ENCODE data around the gene VWA8. TPM values are rescaled to one million over a fixed set of nuclear protein-coding genes. Genes with fewer than 3 reads are reported as not detected.

The VWA8 gene
- polyA plus RNA-seq, 1 experiment, result 12.4 TPM

- CTCF ChIA-PET, result no interaction called here
- Histone ChIP-seq H3K27ac (ENCODE audit: low read depth, low read length) (no peak overlapping the region), H3K9me3 (ENCODE audit: control insufficient read depth, insufficient read depth, low read length) (no peaks in the 10 kb centered on the region), H3K4me3 (ENCODE audit: low read depth, low read length) (no peak overlapping the region), H3K27me3 (ENCODE audit: control insufficient read depth, insufficient read depth, low read length) (no peaks in the 10 kb centered on the region)
- no peak for DNase-seq (ENCODE audit: low read depth, low spot score)
- TF ChIP-seq CTCF (IDR thresholded peaks at IDR 0.05; ENCODE audit: low read depth, low read length), result no peak
- POLR2A ChIA-PET, result no interaction called here
Measured at GRCh38 chr13:41722684-41723535, 238.0 kb downstream of the VWA8 start.

- no peaks in the 10 kb centered on the region for H3K9me3 ChIP-seq (ENCODE audit: control insufficient read depth, insufficient read depth, low read length)
- no peaks in the 10 kb centered on the region for H3K27me3 ChIP-seq (ENCODE audit: control insufficient read depth, insufficient read depth, low read length)
- H3K4me3 ChIP-seq (ENCODE audit: low read depth, low read length), result no peak overlapping the region
- DNase-seq (ENCODE audit: low read depth, low spot score), result no peak
- TF ChIP-seq CTCF (IDR thresholded peaks at IDR 0.05; ENCODE audit: low read depth, low read length), result no peak
- CTCF ChIA-PET, result no interaction called here
- no peak overlapping the region for H3K27ac ChIP-seq (ENCODE audit: low read depth, low read length)
- POLR2A ChIA-PET, result no interaction called here
Measured at GRCh38 chr13:41720839-41721561, 239.9 kb downstream of the VWA8 start.

GRCh38 chr13:41716236-41716635 is 244.7 kb downstream of the VWA8 start:
- POLR2A ChIA-PET, result no interaction called here
- H3K27ac ChIP-seq (ENCODE audit: low read depth, low read length), result no peak overlapping the region
- H3K4me3 ChIP-seq (ENCODE audit: low read depth, low read length), result no peak overlapping the region
- no peaks in the 10 kb centered on the region for H3K27me3 ChIP-seq (ENCODE audit: control insufficient read depth, insufficient read depth, low read length)
- TF ChIP-seq CTCF (IDR thresholded peaks at IDR 0.05; ENCODE audit: low read depth, low read length), result no peak
- CTCF ChIA-PET, result no interaction called here
- no peak for DNase-seq (ENCODE audit: low read depth, low spot score)
- no peaks in the 10 kb centered on the region for H3K9me3 ChIP-seq (ENCODE audit: control insufficient read depth, insufficient read depth, low read length)

GRCh38 chr13:41713405-41713804 is 247.5 kb downstream of the VWA8 start:
- no peak for TF ChIP-seq CTCF (IDR thresholded peaks at IDR 0.05; ENCODE audit: low read depth, low read length)
- Histone ChIP-seq H3K9me3 (ENCODE audit: control insufficient read depth, insufficient read depth, low read length) (no peaks in the 10 kb centered on the region), H3K27me3 (ENCODE audit: control insufficient read depth, insufficient read depth, low read length) (no peaks in the 10 kb centered on the region), H3K27ac (ENCODE audit: low read depth, low read length) (no peak overlapping the region), H3K4me3 (ENCODE audit: low read depth, low read length) (no peak overlapping the region)
- POLR2A ChIA-PET, result no interaction called here
- no peak for DNase-seq (ENCODE audit: low read depth, low spot score)
- CTCF ChIA-PET, result no interaction called here

- CTCF ChIA-PET, result interaction anchor here (2.2 kb wide), 1 partner anchor 42 kb away, joined by 9 read pairs; no protein-coding TSS in a partner anchor
- POLR2A ChIA-PET, result no interaction called here
- H3K27me3 ChIP-seq (ENCODE audit: control insufficient read depth, insufficient read depth, low read length), result no peaks in the 10 kb centered on the region
- no peak for DNase-seq (ENCODE audit: low read depth, low spot score)
- no peak overlapping the region for H3K4me3 ChIP-seq (ENCODE audit: low read depth, low read length)
- H3K9me3 ChIP-seq (ENCODE audit: control insufficient read depth, insufficient read depth, low read length), result no peaks in the 10 kb centered on the region
- H3K27ac ChIP-seq (ENCODE audit: low read depth, low read length), result no peak overlapping the region
- no peak for TF ChIP-seq CTCF (IDR thresholded peaks at IDR 0.05; ENCODE audit: low read depth, low read length)
Measured at GRCh38 chr13:41710771-41711170, 250.1 kb downstream of the VWA8 start.
